SK-N-SH treated with all-trans-retinoic acid at 6 μM for 48 hours (cell line): Measurements from ENCODE around the gene CCDC77.

ENCODE experiments used
- ATAC-seq: fragments of 200-7000 bp; cut with Tn5 transposase; 3 replicates; pipeline ENCODE4 v1.9.1; 2020; ENCODE audit warnings: mild to moderate bottlenecking, moderate library complexity
- ARNTL ChIP-seq: fragments of 450-650 bp; formaldehyde crosslinking; IDR thresholded peaks from 2 replicates; pipeline ENCODE4 v1.5.0; 2020; ENCODE audit warnings: low read depth, mild to moderate bottlenecking, moderate library complexity, borderline replicate concordance
- BACH2 ChIP-seq: fragments of 250-450 bp; sonication (Bioruptor Pico); IDR thresholded peaks from 2 replicates; pipeline ENCODE4 v1.9.0; 2021; ENCODE audit warnings: mild to moderate bottlenecking, borderline replicate concordance
- GLIS3 ChIP-seq: fragments of 250-450 bp; sonication (Bioruptor Pico); IDR thresholded peaks from 2 replicates; pipeline ENCODE4 v1.5.0; 2020; ENCODE audit warnings: mild to moderate bottlenecking, moderate library complexity
- ISL1 ChIP-seq: fragments of 250-450 bp; sonication (Bioruptor Pico); IDR thresholded peaks from 2 replicates; pipeline ENCODE4 v2.1.2; 2022; ENCODE audit warnings: mild to moderate bottlenecking, moderate library complexity
- OSR1 ChIP-seq: fragments of 250-450 bp; sonication (Bioruptor Pico); IDR thresholded peaks from 2 replicates; pipeline ENCODE4 v1.8.0; 2022; ENCODE audit warnings: moderate library complexity, mild to moderate bottlenecking, inconsistent platforms
- PPARA ChIP-seq: fragments of 250-450 bp; sonication (Bioruptor Pico); IDR thresholded peaks from 2 replicates; pipeline ENCODE4 v1.5.0; 2020; ENCODE audit warnings: mild to moderate bottlenecking, borderline replicate concordance
- RARB ChIP-seq: fragments of 250-450 bp; sonication (Bioruptor Pico); IDR thresholded peaks from 2 replicates; pipeline ENCODE4 v1.8.0; 2021; ENCODE audit warnings: mild to moderate bottlenecking, moderate library complexity
- SNAI2 ChIP-seq: fragments of 250-450 bp; sonication (Bioruptor Pico); IDR thresholded peaks from 2 replicates; pipeline ENCODE4 v1.5.0; 2020; ENCODE audit warnings: mild to moderate bottlenecking, moderate library complexity
- TCF4 ChIP-seq: fragments of 250-450 bp; sonication (Bioruptor Pico); IDR thresholded peaks from 2 replicates; pipeline ENCODE4 v1.8.0; 2021; ENCODE audit warnings: mild to moderate bottlenecking, moderate library complexity, borderline replicate concordance
- TOX ChIP-seq: fragments of 250-450 bp; sonication (Bioruptor Pico); IDR thresholded peaks from 2 replicates; pipeline ENCODE4 v1.8.0; 2021; ENCODE audit warnings: mild to moderate bottlenecking, moderate library complexity, borderline replicate concordance
- ZC3H10 ChIP-seq: fragments of 250-450 bp; sonication (Bioruptor Pico); IDR thresholded peaks from 2 replicates; pipeline ENCODE4 v1.5.1; 2021; ENCODE audit warnings: mild to moderate bottlenecking, moderate library complexity
- ZFP3 ChIP-seq: fragments of 250-450 bp; sonication (Bioruptor Pico); IDR thresholded peaks from 2 replicates; pipeline ENCODE4 v1.5.0; 2020; ENCODE audit warnings: mild to moderate bottlenecking, moderate library complexity
- ZNF565 ChIP-seq: fragments of 450-650 bp; formaldehyde crosslinking; conservative IDR thresholded peaks from 2 replicates; pipeline ENCODE4 v1.5.0; 2020; ENCODE audit warnings: low read depth, mild to moderate bottlenecking, moderate library complexity
- ZNF70 ChIP-seq: fragments of 450-650 bp; formaldehyde crosslinking; IDR thresholded peaks from 2 replicates; pipeline ENCODE4 v1.5.0; 2020; ENCODE audit warnings: mild to moderate bottlenecking, moderate library complexity
- TF ChIP-seq, protein P1 (sequence below): fragments of 250-450 bp; sonication (Bioruptor Pico); IDR thresholded peaks from 2 replicates; pipeline ENCODE4 v1.5.1; 2021; ENCODE audit warnings: mild to moderate bottlenecking, moderate library complexity
- TF ChIP-seq, protein P2 (sequence below): fragments of 250-450 bp; sonication (Bioruptor Pico); IDR thresholded peaks from 2 replicates; pipeline ENCODE4 v1.5.0; 2020; ENCODE audit warnings: mild to moderate bottlenecking, moderate library complexity
- TF ChIP-seq, protein P3 (sequence below): fragments of 250-450 bp; sonication (Bioruptor Pico); IDR thresholded peaks from 2 replicates; pipeline ENCODE4 v1.8.0; 2021; ENCODE audit warnings: low read depth, mild to moderate bottlenecking, moderate library complexity, borderline replicate concordance
- TF ChIP-seq, protein P4 (sequence below): fragments of 250-450 bp; sonication (Bioruptor Pico); IDR thresholded peaks from 2 replicates; pipeline ENCODE4 v1.8.0; 2020; ENCODE audit warnings: mild to moderate bottlenecking, moderate library complexity, borderline replicate concordance
- TF ChIP-seq, protein P5 (sequence below): fragments of 250-450 bp; sonication (Bioruptor Pico); IDR thresholded peaks from 2 replicates; pipeline ENCODE4 v1.5.1; 2020; ENCODE audit warnings: low read depth, mild to moderate bottlenecking, moderate library complexity

Gene CCDC77

DNA sequence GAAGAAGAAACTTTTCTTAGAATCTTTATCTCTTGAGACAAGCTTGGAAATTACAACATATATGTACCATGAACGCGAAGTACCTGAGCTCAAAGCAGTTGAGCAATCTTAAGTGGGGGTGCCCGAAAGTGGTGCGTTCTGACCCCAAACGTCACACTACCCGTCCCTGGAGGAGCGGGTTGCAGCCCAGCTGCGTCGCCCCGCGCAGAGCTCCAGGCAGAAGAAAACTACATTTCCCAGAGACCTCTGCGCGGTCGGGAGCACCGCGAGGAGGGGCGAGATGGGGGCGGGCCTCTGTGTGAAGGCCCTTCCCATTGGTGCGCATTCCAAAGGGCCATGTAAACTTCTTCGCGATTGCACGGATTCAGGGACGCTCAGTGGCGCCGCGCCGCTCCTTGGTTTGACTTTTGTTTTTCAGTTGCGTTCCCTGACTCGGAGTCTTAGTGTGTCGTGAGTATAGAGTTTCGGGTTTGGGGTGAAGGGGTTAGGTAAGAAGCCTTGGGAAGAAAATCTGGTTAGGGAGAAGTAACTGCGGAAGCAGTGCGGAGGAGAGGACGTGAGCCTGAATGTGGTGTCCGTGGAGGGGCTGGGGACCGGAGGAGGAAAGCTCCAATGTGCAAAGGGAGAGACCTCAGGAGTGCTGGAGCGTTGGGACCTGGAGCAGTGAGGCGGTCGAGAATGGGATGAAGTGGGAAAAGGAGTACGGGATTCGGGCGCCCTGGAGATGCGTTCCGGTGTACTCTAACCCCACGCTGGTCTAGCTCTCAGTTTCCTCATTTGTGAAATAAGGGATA lies at the start of gene CCDC77:
TSS of gene CCDC77 (plus strand) at position 410 of the 794 bp plus-strand sequence. CDS start 7,740 bp downstream, outside the sequence.
- peak; percentile 99 for ATAC-seq
- TF ChIP-seq, protein P1, sequence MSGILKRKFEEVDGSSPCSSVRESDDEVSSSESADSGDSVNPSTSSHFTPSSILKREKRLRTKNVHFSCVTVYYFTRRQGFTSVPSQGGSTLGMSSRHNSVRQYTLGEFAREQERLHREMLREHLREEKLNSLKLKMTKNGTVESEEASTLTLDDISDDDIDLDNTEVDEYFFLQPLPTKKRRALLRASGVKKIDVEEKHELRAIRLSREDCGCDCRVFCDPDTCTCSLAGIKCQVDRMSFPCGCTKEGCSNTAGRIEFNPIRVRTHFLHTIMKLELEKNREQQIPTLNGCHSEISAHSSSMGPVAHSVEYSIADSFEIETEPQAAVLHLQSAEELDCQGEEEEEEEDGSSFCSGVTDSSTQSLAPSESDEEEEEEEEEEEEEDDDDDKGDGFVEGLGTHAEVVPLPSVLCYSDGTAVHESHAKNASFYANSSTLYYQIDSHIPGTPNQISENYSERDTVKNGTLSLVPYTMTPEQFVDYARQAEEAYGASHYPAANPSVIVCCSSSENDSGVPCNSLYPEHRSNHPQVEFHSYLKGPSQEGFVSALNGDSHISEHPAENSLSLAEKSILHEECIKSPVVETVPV (CRISPR knock-in tag) = no peak
- TF ChIP-seq, protein P2, sequence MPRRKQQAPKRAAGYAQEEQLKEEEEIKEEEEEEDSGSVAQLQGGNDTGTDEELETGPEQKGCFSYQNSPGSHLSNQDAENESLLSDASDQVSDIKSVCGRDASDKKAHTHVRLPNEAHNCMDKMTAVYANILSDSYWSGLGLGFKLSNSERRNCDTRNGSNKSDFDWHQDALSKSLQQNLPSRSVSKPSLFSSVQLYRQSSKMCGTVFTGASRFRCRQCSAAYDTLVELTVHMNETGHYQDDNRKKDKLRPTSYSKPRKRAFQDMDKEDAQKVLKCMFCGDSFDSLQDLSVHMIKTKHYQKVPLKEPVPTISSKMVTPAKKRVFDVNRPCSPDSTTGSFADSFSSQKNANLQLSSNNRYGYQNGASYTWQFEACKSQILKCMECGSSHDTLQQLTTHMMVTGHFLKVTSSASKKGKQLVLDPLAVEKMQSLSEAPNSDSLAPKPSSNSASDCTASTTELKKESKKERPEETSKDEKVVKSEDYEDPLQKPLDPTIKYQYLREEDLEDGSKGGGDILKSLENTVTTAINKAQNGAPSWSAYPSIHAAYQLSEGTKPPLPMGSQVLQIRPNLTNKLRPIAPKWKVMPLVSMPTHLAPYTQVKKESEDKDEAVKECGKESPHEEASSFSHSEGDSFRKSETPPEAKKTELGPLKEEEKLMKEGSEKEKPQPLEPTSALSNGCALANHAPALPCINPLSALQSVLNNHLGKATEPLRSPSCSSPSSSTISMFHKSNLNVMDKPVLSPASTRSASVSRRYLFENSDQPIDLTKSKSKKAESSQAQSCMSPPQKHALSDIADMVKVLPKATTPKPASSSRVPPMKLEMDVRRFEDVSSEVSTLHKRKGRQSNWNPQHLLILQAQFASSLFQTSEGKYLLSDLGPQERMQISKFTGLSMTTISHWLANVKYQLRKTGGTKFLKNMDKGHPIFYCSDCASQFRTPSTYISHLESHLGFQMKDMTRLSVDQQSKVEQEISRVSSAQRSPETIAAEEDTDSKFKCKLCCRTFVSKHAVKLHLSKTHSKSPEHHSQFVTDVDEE (CRISPR knock-in tag) = 0 out of 2 replicates have a peak, but pooled peaks have one; percentile 18
- TF ChIP-seq GLIS3 (CRISPR knock-in tag) = no peak

DNA sequence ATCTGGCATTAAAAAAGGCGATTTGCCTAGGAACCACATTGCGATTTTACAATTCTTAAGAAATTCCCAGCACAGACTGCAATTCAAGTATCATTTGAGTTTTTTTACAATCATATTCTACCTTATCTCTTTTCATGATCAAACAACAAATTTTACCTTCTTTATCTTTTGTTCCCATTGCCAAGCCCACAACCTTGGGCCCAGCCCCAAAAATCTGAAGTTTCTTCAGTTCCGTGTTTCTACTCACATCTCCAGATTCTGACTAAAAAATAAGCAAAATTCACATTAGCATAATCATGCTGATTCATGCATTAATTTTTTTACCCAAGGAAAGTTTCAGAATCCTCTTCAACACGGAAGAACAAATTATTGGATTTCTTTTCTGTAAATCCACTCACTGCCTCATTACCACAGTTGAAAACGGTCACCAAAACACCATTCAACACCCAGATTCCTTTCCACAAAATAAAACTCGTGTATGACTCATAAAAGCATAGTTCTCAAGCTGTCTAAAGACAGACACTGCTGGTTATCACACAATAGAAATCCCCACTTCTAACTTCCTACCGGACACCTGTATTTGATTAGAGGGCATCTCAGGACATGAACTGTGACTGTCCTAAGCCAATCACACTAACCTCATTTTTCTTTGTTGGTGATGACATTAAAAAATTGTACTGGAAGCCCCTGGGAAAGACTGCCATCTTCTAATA lies 45.0 kb upstream of the CCDC77 start:
- peak; percentile 76 for ATAC-seq
- TF ChIP-seq RARB (CRISPR knock-in tag) = no peak
- 0 out of 2 replicates have a peak, but pooled peaks have one; percentile 10 for TF ChIP-seq ISL1 (CRISPR knock-in tag)
- TF ChIP-seq ARNTL (CRISPR knock-in tag) = no peak
- TF ChIP-seq, all 23 proteins: peak for 1

DNA sequence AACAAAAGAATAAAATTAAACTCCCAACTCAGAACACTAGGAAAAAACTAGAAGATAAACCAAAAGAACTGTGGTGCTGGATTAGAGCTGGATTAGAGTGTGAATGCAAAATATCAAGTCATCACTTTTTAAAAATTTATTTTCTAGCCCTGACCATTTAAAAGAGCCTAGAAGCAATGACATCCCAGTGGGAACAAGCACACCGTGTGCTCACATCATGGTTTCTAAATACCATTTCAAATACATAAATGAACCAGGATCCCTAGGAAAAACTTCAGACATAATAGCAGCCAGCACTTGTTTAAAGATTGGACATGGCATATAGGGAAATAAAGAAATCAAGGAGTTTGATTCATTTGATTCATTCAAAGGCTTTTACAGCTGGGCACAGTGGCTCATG lies 42.4 kb upstream of the CCDC77 start:
- TF ChIP-seq ZNF70 = no peak
- ATAC-seq = no peak

DNA sequence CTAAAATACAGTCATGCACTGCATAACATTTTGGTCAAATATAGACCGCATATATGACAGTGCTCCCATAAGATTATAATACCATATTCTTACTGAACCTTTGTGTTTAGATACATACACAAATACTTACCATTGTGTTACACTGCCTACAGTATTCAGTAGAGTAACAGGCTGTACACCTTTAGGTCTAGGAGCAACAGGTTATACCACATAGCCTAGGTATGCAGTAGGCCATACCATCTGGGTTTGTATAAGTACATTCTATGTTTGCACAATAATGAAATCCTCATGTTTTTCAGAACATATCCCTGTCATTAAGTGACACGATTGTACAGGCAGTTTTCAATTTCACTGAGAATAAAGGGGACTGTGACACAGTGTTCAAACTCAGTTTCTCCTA lies 34.6 kb upstream of the CCDC77 start:
- no peak for ATAC-seq
- TF ChIP-seq BACH2 (CRISPR knock-in tag) (no peak), ISL1 (CRISPR knock-in tag) (no peak)
- TF ChIP-seq, protein P3, sequence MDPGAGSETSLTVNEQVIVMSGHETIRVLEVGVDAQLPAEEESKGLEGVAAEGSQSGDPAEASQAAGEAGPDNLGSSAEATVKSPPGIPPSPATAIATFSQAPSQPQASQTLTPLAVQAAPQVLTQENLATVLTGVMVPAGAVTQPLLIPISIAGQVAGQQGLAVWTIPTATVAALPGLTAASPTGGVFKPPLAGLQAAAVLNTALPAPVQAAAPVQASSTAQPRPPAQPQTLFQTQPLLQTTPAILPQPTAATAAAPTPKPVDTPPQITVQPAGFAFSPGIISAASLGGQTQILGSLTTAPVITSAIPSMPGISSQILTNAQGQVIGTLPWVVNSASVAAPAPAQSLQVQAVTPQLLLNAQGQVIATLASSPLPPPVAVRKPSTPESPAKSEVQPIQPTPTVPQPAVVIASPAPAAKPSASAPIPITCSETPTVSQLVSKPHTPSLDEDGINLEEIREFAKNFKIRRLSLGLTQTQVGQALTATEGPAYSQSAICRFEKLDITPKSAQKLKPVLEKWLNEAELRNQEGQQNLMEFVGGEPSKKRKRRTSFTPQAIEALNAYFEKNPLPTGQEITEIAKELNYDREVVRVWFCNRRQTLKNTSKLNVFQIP (CRISPR knock-in tag) = no peak

DNA sequence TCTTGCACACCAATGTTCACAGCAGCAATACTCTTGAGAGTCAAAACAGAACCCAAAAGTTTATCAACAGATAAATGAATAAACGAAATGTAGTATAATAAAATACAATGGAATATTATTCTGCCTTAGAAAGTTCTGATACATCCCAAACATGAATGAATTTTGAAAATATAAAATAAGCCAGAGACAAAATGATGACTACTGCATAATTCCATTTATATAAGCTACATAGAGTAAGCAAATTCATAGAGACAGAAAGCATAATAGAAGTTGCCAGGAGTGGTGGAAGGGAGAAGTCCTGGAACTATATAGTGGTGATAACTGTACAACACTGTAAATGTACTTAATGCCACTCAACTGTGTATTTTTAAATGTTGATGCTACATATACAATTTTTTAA lies 33.5 kb upstream of the CCDC77 start:
- no peak for ATAC-seq
- TF ChIP-seq ARNTL (CRISPR knock-in tag) = no peak
- no peak for TF ChIP-seq ZC3H10
- no peak for TF ChIP-seq TOX (CRISPR knock-in tag)
- TF ChIP-seq, protein P4, sequence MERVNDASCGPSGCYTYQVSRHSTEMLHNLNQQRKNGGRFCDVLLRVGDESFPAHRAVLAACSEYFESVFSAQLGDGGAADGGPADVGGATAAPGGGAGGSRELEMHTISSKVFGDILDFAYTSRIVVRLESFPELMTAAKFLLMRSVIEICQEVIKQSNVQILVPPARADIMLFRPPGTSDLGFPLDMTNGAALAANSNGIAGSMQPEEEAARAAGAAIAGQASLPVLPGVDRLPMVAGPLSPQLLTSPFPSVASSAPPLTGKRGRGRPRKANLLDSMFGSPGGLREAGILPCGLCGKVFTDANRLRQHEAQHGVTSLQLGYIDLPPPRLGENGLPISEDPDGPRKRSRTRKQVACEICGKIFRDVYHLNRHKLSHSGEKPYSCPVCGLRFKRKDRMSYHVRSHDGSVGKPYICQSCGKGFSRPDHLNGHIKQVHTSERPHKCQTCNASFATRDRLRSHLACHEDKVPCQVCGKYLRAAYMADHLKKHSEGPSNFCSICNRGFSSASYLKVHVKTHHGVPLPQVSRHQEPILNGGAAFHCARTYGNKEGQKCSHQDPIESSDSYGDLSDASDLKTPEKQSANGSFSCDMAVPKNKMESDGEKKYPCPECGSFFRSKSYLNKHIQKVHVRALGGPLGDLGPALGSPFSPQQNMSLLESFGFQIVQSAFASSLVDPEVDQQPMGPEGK (CRISPR knock-in tag) = no peak
- TF ChIP-seq BACH2 (CRISPR knock-in tag) = no peak
- no peak for TF ChIP-seq RARB (CRISPR knock-in tag)
- TF ChIP-seq, protein P1 (CRISPR knock-in tag) = no peak
- no peak for TF ChIP-seq OSR1 (CRISPR knock-in tag)
- TF ChIP-seq ZFP3 (CRISPR knock-in tag) = no peak
- TF ChIP-seq PPARA (CRISPR knock-in tag) = no peak
- no peak for TF ChIP-seq TCF4 (CRISPR knock-in tag)
- no peak for TF ChIP-seq ZNF565 (CRISPR knock-in tag)
- TF ChIP-seq, protein P3 (CRISPR knock-in tag) = no peak
- TF ChIP-seq, protein P5, sequence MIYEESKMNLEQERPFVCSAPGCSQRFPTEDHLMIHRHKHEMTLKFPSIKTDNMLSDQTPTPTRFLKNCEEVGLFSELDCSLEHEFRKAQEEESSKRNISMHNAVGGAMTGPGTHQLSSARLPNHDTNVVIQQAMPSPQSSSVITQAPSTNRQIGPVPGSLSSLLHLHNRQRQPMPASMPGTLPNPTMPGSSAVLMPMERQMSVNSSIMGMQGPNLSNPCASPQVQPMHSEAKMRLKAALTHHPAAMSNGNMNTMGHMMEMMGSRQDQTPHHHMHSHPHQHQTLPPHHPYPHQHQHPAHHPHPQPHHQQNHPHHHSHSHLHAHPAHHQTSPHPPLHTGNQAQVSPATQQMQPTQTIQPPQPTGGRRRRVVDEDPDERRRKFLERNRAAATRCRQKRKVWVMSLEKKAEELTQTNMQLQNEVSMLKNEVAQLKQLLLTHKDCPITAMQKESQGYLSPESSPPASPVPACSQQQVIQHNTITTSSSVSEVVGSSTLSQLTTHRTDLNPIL (CRISPR knock-in tag) = no peak
- no peak for TF ChIP-seq ISL1 (CRISPR knock-in tag)
- TF ChIP-seq SNAI2 (CRISPR knock-in tag) = no peak
